GM18502 (cell line): ENCODE results near the gene EIF2S3.

ENCODE experiments used
- ATAC-seq: cut with Tn5 transposase; IDR thresholded peaks from one replicate; pipeline ENCODE4 v1.9.1; 2021; ENCODE audit warnings: mild to moderate bottlenecking; ENCODE audit not compliant: unreplicated experiment, poor library complexity

The EIF2S3 gene

GRCh38 chrX:24124244-24124799 lies 69.6 kb downstream of the EIF2S3 start:
- ATAC-seq = no peak

DNA sequence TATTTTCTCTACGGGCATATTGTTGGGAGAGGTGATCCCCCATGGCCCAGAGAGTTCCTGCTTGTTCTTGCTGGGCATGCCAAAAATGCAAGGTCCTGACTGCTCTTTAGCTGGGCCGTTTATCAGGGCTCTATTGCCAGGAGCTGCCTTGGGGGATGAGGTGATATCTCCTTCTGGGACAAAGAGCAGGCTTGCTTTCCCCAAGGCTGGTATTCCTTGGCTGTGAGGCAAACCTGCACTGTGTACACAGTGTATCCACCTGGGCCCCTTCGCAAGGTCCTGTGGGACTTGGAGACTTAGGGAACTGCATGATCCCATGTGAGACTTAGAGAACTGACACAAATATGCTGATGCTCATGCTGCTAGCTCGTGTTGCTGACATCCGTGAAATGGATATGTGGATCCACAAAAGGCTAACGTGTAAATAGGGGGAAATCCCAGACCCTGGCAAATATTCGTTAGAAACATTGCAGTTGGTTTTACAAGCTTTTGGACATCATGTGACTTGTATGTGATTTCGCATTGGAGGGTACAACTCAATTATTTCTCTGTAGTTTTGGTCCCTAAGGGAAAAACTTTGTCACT lies 70.4 kb downstream of the EIF2S3 start:
- ATAC-seq = no peak
